HG03558 (cell line): ENCODE results near the gene MKI67.
"Not testable (repeated sequence)": the region's sequence is repeated elsewhere in the genome, so short reads cannot be mapped to it uniquely, and the experiment has no call there.

Experiments used
- ATAC-seq: cut with Tn5 transposase; IDR thresholded peaks from one replicate; pipeline ENCODE4 v1.9.1; 2021; ENCODE audit warnings: moderate number of reproducible peaks; ENCODE audit not compliant: unreplicated experiment; ENCODE audit errors: extremely low read depth

MKI67 gene

GRCh38 chr10:128125944-128126764 lies at the start of gene MKI67:
TSS of gene MKI67 (minus strand) at chr10:128126423. CDS start at chr10:128125667, 756 bp downstream.
- peak; percentile 64 for ATAC-seq

GRCh38 chr10:128174581-128175559 lies 48.6 kb upstream of the MKI67 start:
- ATAC-seq = no peak

GRCh38 chr10:128173386-128173785 lies 47.2 kb upstream of the MKI67 start:
- no peak for ATAC-seq

GRCh38 chr10:128172756-128173155 lies 46.5 kb upstream of the MKI67 start:
- no peak for ATAC-seq

- no peak for ATAC-seq
Observed at GRCh38 chr10:128169811-128170379, 43.7 kb upstream of the MKI67 start.

- ATAC-seq = no peak
Observed at GRCh38 chr10:128167926-128168520, 41.8 kb upstream of the MKI67 start.

- ATAC-seq = not testable (repeated sequence)
Observed at GRCh38 chr10:128167123-128167522, 40.9 kb upstream of the MKI67 start.

- ATAC-seq = no peak
Observed at GRCh38 chr10:128166151-128166550, 39.9 kb upstream of the MKI67 start.

- no peak for ATAC-seq
Observed at GRCh38 chr10:128165536-128165935, 39.3 kb upstream of the MKI67 start.

GRCh38 chr10:128163701-128164100 lies 37.5 kb upstream of the MKI67 start:
- no peak for ATAC-seq

GRCh38 chr10:128161031-128161430 lies 34.8 kb upstream of the MKI67 start:
- ATAC-seq = no peak

- no peak for ATAC-seq
Observed at GRCh38 chr10:128160297-128160711, 34.1 kb upstream of the MKI67 start.

- ATAC-seq = no peak
Observed at GRCh38 chr10:128158021-128158795, 32.0 kb upstream of the MKI67 start.

GRCh38 chr10:128156999-128157755 lies 31.0 kb upstream of the MKI67 start:
- ATAC-seq = no peak

- ATAC-seq = no peak
Observed at GRCh38 chr10:128152741-128153580, 26.7 kb upstream of the MKI67 start.

- ATAC-seq = no peak
Observed at GRCh38 chr10:128151031-128151430, 24.8 kb upstream of the MKI67 start.

- ATAC-seq = no peak
Observed at GRCh38 chr10:128150561-128150960, 24.3 kb upstream of the MKI67 start.

GRCh38 chr10:128150045-128150493 lies 23.8 kb upstream of the MKI67 start:
- ATAC-seq = peak; percentile 70
